Measurements from ENCODE around the gene GPC5.

GRCh38 chr13:91725646-91726045 lies 327.2 kb downstream of the GPC5 start:
- TF ChIP-seq POLR2A (IDR thresholded peaks at IDR 0.05), result no peak
- TF ChIP-seq CTCF (IDR thresholded peaks at IDR 0.05 in 4 of 5, conservative IDR thresholded peaks at IDR 0.05 in 1 of 5), result no peak

Measured in gastrocnemius medialis (tissue), 4 donors.